Middle frontal gyrus (tissue), 1 donor: Measurements from ENCODE around the gene UGT1A9.
"Not testable (repeated sequence)": the region's sequence is repeated elsewhere in the genome, so short reads cannot be mapped to it uniquely, and the experiment has no call there.

ENCODE experiments used
- DNase-seq: peaks from one replicate; pipeline ENCODE4 v3.0.0-alpha.2; 2015; ENCODE audit warnings: low spot score; ENCODE audit errors: extremely low spot score

The UGT1A9 gene

DNA sequence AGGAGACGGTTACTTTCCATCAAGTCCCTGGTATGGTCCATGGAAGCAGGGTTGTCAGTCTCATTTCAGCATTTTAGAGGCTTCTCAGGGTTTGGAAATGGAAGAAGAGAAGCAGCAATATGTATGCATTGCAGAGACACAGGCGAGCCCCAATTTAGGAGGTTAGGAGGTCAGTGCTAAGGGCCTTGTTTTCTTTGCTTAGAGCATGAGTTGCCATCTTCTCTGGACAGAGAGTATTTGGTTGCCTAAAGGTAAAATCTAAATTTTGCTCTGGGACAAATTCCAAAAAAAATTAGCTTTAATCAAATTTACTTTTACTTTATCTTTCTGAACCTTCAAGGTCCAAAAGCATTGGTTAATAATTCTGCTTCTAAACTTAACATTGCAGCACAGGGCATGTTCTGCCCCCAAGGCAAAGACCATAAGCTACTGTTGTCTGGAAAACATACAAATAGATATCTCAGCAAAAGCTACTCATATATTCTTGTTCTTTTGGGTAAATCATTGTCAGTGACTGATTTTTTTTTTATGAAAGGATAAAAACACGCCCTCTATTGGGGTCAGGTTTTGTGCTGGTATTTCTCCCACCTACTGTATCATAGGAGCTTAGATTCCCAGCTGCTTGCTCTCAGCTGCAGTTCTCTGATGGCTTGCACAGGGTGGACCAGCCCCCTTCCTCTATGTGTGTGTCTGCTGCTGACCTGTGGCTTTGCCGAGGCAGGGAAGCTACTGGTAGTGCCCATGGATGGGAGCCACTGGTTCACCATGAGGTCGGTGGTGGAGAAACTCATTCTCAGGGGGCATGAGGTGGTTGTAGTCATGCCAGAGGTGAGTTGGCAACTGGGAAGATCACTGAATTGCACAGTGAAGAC, at the start of gene UGT1A9:
TSS of gene UGT1A9 (plus strand) at position 609 of the 872 bp plus-strand sequence. CDS start at position 646, 37 bp downstream.
- DNase-seq: no peak

DNA sequence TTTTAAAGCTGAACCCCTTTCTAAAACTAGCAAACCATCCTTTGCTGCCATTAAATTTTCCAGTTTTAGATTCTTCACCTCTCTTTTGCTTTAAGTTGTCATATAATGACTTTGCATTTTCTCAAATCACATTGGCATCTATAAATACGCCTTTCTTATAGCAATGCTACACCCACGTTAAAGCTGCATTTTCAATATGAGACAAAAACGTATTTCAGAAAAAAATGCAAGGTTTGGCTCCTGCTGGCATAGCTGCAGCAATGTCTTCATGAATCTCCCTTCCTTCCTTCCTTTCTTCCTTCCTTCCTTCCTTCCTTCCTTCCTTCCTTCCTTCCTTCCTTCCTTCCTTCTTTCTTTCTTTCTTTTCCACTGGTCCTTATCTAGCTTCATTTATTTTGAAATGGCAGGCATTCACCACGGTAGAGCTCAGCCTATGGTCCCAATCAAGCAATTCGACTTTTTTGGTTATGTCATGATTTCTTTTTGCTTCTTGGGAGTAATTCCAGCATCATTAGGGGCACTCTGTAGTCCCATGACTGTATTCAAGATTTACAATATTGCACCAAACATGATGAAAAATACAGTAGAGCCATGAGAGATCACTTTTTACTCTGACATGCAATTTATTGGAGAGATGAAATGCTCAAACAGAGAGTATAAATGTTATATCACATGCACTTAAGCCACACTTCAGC, 44.2 kb upstream of the UGT1A9 start:
- no peak for DNase-seq

DNA sequence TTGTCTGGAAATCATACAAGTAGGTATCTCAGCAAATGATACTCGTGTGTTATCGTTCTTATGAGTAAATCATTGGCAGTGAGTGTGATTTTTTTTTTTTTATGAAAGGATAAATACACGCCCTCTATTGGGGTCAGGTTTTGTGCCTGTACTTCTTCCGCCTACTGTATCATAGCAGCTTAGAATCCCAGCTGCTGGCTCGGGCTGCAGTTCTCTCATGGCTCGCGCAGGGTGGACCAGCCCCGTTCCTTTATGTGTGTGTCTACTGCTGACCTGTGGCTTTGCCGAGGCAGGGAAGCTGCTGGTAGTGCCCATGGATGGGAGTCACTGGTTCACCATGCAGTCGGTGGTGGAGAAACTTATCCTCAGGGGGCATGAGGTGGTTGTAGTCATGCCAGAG, 35.4 kb upstream of the UGT1A9 start, which contains the start of gene UGT1A10:
TSS of gene UGT1A10 (plus strand) at position 143 of the 400 bp plus-strand sequence. CDS start at position 218, 75 bp downstream.
- not testable (repeated sequence) for DNase-seq

DNA sequence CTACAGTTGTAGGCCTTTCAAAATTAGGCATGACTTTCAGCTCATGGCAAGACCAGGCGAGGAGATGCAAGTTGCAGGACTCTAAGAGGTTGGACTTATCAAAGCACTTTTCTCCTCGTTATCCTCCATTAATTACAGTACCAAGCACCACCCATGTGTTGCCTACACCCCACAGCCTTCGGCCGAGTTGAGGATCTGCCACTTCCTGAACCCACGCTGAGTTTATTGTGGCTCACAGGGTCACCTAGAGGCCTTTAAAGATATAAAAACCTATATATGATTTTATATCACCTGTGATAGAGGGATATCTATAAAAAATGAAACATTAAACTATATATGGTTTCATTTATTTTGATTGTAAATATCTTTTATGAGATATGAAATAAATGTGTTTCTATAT, 32.9 kb upstream of the UGT1A9 start:
- no peak for DNase-seq

DNA sequence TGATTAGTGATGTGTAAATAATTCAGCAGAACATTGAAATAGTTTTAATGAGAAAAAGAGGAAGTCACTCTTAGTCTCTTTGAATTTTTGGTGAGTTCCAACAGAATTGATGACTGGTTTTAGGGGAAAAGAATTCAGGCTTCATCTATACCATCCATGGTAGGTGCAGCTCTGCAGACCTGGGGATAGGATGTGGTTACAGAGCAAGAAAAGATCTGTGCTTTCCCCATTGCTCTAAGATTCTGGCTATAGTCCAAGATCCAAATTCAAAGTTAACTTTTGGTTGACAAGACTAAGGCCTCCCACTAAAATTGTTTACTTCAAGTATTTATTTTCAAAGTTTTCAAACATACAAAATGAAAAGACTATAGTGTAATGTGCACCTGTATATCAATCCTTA, 31.8 kb upstream of the UGT1A9 start:
- no peak for DNase-seq

DNA sequence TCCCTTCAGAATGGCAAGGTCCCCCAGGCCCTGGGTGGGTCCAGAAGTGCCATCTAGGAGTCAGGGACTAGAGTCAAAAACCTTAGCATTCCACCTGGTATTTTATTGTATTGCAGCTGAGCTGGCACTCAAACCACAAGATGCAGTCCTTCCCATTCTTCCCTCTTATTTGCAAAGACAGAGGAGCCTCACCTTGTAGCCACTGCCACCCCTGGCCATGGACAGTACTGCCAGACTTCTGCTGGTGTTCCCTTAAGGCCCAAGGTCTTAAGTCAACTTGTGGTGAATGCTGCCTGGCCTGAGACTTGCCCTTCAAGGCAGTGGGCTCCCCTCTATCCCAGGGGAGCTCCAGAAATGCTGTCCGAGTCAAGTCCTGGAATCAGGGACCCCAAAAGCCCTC, 28.6 kb upstream of the UGT1A9 start:
- no peak for DNase-seq

DNA sequence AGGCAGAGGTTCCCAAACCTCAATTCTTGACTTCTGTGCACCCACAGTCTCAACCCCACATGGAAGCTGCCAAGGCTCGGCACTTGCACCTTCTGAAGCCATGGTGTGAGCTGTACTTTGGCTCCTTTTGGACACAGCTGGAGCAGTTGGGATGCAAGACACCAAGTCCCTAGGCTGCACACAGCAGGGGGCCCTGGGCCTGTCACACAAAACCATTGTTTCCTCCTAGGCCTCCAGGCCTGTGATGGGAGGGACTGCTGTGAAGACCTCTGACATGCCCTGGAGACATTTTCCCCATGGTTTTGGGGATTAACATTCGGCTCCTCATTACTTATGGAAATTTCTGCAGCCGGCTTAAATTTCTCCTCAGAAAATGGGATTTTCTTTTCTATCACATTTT, 25.7 kb upstream of the UGT1A9 start:
- not testable (repeated sequence) for DNase-seq

DNA sequence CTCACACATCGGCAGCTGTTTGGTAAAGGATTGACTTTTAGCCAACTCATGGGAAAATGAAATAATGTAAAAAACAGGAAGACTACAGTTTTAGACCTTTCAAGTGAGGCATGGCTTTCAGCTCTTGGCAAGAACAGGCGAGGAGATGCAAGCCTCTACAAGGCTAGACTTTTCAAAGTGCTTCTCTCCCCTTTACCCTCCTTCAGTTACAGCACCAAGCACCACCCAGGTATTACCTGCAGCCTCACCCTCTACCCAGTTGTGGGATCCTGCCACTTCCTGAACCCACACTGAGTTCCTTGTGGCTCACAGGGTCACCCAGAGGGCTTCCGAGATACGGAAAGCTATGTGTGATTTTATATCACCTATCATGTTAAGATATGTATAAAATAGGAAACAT, 20.7 kb upstream of the UGT1A9 start:
- DNase-seq: no peak

DNA sequence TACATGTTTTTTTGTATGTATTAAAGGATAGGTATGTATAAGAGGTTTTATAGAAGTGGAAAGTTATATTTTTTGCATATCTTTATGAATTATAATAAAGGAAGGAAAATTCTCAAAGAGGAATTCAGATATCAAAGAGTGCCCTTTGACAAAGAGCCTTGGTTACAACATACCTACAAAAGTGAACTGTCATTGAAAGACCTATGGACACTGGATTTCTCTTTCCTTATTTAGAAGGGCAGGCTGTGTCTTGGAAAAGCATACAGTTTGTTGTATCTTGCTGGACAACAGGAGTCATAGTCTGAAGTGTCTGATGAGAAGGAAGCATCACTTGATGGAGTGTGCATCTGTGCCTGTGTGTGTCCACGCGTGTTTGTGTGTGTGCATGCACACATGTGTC, 20.3 kb upstream of the UGT1A9 start:
- no peak for DNase-seq

DNA sequence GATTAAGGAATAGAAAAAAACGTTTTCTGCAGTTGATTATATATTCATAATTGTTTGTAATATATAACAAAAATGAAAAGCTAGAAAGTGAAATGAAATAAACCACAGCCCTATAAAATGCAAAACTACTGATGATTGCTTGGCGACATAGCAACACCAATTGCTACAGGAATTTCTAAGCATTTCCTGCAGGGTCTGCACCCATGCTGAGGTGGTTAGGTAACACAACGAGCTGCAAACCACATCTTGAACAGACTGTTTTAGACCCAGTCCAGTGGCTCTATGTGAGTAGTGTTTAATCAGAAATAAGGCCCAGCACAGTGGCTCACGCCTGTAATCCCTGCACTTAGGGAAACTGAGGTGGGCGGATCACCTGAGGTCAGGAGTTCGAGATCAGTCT, 17.2 kb upstream of the UGT1A9 start:
- DNase-seq: no peak

DNA sequence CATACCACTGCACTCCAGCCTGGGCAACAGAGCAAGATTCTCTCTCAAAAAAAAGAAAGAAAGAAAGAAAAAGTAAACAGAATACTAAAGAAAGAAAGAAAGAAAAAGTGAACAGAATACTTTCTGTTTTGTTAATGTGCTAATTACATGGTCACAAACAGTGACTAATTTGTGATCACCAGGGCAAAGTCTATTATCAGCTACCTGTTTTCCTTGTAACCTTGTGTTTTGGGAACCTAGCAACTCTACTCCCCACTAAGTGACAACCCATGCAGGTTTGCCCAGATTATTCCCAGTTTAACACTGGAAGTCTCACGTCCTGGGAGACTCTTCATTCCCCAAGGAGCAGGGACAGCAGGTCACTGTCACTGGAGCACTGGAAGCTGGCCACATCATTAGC, 16.7 kb upstream of the UGT1A9 start:
- no peak for DNase-seq

DNA sequence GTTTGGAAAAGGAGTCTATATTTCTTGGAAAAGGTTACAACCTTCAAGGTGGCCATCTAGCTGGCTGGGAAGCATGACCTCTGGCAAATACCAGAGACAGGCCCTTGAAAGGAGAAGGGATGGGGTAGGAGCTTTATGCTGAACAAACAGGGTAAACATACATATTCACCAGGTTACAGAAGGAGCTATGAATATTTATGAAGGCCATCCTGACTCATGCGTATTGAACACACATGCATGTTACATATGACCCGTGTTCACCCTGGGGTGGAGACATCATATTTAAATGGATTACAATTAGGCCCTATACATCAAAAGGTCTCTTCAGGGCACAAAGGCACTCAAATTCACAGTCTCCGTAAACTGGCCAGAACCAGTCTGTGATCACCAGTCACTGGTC, 15.8 kb upstream of the UGT1A9 start:
- DNase-seq: not testable (repeated sequence)

DNA sequence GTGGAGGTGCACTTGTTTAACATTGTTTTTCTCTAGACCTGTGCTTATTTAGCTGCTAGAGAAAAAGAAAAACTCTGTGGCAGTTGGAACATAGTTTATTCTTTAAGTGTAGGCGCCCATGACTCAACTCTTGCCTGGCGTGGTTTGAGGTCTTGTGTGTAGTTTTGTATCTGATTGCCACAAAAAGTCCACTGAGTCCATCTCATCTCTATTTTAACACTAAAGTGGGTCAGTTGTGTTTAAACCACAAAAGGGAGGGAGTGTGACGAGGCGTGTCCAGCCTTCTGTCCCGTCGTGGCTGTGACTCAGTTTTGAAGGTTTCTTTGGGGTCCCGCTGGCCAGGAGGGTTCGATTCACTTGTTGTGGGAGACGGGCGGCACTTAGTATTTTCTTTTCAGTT, 15.3 kb upstream of the UGT1A9 start:
- no peak for DNase-seq

DNA sequence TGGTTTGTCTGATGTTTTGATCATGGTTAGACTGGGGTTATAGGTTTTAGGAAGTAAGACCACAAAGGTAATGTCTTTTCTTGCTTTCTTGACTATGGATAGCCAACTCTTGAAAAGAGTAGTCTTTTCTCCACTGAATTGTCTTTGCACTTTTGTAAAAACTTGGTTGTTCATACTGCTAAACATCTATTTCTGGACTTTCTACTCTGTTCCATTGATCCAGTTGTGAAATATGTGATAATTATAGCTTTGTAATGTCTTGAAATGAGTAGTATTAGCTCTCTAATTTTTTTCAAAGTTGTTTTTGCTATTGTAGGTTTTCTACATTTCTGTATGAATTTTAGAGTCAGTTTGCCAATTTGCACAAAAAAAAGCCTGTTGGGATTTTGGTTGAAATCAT, 13.1 kb upstream of the UGT1A9 start:
- DNase-seq: no peak

DNA sequence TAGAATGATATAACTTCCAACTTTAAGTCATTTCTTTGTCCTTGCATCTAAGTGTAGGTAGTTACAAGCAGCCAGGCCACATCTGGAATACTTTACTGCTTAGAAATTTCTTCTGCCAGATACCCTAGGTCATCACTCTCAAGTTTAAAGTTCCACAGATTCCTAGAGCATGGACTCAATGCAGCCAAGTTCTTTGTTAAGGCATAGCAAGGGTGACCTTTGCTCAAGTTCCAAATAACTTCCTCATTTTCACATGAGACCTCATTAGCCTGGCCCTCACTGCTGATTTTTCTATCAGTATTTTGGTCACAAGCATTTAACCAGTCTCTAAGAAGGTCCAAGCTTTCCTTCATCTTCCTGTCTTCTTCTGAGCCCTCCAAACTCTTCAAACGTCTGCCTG, 7.8 kb upstream of the UGT1A9 start:
- no peak for DNase-seq

DNA sequence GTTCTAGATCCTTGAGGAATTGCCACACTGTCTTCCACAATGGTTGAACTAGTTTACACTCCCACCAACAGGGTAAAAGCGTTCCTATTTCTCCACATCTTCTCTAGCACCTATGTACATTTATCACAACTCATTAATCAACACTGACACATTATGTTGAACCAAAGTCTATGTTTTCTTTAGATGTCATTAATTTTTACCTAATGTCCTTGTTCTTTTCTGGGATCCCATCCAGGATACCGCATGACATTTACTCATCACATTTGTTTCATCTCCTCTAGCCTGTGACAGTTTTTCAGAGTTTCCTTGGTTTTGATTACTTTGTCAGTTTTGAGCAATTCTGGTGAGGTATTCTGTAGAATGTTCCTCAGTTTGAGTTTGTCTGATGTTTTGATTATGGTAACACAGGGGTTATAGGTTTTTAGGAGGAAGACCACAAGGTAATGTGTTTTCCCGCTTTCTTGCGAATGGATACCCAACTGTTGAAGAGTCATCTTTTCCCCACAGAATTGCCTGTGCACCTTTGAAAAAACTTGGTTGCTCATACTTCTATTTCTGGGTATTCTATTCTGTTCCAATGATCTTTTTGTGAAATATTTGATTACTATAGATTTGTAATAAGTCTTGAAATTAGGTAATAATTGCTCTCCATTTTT, 3.0 kb upstream of the UGT1A9 start:
- DNase-seq: no peak

DNA sequence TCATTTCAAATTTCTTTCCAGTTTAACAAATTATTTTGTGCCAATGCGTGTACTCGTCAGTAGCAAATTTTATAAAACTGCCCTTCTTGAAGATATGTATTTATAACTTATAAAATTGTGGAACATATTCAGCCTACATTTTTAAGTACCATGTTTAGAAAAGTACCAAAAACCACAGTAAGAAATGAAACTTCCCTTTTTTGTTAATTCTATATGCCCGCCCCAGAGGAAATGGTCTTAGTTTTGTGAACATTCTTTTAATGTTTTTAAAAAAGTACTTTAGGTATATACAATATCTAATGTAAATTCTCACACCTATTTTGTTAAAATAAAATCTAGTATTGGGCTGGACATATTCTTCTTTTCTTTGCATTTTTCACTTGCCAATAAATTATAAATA, 1.2 kb downstream of the UGT1A9 start:
- no peak for DNase-seq

DNA sequence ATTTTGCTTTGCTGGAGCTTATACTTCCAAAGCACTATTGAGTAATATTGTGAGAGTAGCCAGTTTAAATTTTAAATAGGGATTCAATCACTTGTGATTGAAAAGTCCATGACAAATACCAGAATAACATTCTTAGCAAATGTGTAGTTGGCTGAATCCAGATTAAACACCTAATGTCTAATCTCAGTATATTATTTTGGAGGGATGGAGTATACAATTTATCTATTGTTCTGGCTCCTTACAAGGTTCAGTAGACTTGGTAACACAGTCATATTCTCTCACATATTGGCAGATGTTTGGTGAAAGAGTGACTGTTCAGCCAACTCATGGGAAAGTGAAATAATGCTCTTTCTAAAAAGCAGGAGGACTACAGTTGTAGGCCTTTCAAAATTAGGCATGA, 2.2 kb downstream of the UGT1A9 start:
- DNase-seq: no peak

DNA sequence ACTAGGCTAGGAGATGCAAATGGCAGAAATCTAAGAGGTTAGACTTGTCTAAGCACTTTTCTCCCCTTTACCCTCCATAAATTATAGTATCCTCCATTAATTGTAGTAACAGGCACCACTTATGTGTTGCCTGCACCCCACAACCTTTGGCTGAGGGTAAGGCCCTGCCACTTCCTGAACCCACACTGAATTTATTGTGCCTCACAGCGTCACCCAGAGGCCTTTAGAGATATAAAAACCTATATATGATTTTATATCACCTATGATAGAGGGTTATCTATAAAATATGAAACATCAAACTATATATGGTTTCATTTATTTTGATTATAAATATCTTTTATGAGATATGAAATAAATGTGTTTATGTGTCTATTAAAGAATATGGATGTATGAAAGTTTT, 2.6 kb downstream of the UGT1A9 start:
- no peak for DNase-seq

DNA sequence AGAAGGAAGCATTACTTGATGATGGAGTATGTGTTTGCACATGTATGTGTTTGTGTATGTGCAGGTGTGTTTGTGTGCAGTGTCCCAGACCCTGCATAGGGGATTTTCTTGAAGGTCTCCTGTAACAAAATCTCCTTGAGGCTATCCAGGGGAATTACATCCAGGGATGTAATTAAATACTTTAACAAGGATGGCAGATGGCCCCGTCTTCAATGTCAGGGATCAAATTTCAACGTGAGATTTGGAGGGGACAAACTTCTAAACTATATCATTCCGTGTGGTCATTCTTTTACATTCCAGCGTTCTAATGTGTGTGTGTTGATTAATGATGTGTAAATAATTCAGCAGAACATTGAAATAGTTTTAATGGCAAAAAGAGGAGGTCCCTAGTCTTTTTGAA, 3.3 kb downstream of the UGT1A9 start:
- no peak for DNase-seq

DNA sequence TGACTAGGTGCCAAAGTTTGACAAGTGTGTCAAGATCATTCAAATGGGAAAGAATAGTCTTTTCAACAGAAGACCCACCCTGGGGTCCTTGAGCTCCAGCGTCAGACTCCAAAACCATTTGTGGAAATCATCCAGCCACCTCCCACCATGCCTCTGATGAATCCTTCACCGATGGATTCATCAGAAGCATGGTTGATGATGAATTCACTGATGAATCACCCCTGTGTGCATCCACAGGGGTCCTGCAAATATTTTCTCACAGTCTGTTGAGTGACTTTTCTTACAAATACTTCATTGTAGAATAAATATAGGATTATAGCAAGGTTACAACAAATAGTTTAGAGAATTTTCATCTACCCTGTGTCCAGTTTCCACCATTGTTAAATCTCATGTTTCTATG, 4.3 kb downstream of the UGT1A9 start:
- no peak for DNase-seq

DNA sequence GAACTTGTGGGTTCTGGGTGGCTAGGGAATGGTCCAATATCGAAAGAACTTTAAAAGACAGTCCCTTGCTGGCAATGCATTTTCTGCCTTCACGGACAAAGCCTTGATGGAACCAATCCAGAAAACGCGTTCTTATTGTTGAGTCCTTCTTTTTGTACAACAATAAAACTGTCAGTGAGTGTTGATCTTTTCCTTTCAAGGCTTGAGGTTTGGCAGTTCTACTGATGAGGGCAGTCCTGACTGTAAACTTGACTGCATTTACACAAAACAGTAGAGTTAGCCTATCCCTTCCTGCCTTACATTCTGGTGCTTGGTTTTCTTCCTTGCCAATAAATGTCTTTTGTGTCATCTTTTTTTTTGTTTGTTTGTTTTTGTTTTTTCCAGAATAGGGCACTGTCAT, 7.5 kb downstream of the UGT1A9 start:
- no peak for DNase-seq
